K562 (cell line): ENCODE data around the gene LY6G6F. TPM values are rescaled to one million over a fixed set of nuclear protein-coding genes. Genes with fewer than 3 reads are reported as not detected.
A peak's percentile ranks its signal among the peaks of the same experiment; 100 is the strongest.

Experiments used
- BRF1 ChIP-seq: IDR thresholded peaks from 3 replicates; pipeline ENCODE4 v1.6.1; 2011; ENCODE audit warnings: borderline replicate concordance, mild to moderate bottlenecking; ENCODE audit not compliant: insufficient read length; ENCODE audit errors: extremely low read depth
- CBX1 ChIP-seq: sonication (generic); IDR thresholded peaks from 2 replicates; pipeline ENCODE4 v1.6.1; 2016; ENCODE audit warnings: antibody characterized with exemption, low read depth, mild to moderate bottlenecking
- CHCHD3 ChIP-seq: fragments of 250-450 bp; sonication (Bioruptor Pico); IDR thresholded peaks from 2 replicates; pipeline ENCODE4 v2.1.2; 2022; ENCODE audit warnings: mild to moderate bottlenecking
- HDAC8 ChIP-seq: fragments of 450-650 bp; IDR thresholded peaks from 2 replicates; pipeline ENCODE4 v1.6.1; 2016; ENCODE audit warnings: mild to moderate bottlenecking, missing genetic modification characterization, moderate library complexity, missing compliant biosample characterization
- HNRNPH1 ChIP-seq: fragments of 200-400 bp; formaldehyde crosslinking; optimal IDR thresholded peaks from 2 replicates; pipeline ENCODE3; 2017; ENCODE audit warnings: low read depth, mild to moderate bottlenecking, low read length, moderate library complexity
- HNRNPK ChIP-seq: fragments of 200-400 bp; formaldehyde crosslinking; IDR thresholded peaks from one replicate; pipeline ENCODE4 v1.6.1; 2018; ENCODE audit warnings: mild to moderate bottlenecking, low read depth, low read length; ENCODE audit not compliant: poor library complexity, severe bottlenecking
- JUND ChIP-seq, 2 experiments: IDR thresholded peaks; 2 replicates in 1 of 2; 3 replicates in 1 of 2; pipeline ENCODE4 v1.6.1; 2011; ENCODE audit warnings: borderline replicate concordance in 2 of 2, low read depth in 2 of 2, low read length in 2 of 2, improper control_type of control experiment in 1 of 2, missing biosample characterization in 1 of 2, missing genetic modification characterization in 1 of 2, missing genetic modification reagents in 1 of 2
- KAT7 ChIP-seq: sonication (generic); formaldehyde crosslinking; IDR thresholded peaks from 2 replicates; pipeline ENCODE4 v1.8.0; 2022; ENCODE audit warnings: missing genetic modification reagents, mild to moderate bottlenecking, borderline replicate concordance
- MEF2A ChIP-seq: IDR thresholded peaks from 2 replicates; pipeline ENCODE4 v1.6.1; 2011; ENCODE audit warnings: low read depth, mild to moderate bottlenecking, low read length, moderate library complexity; ENCODE audit not compliant: control insufficient read depth
- NFRKB ChIP-seq: fragments of 450-650 bp; IDR thresholded peaks from 2 replicates; pipeline ENCODE4 v1.6.1; 2016; ENCODE audit warnings: low read depth
- SPI1 ChIP-seq: IDR thresholded peaks from 2 replicates; pipeline ENCODE4 v1.6.1; 2011; ENCODE audit warnings: low read depth, low read length, control low read depth, borderline replicate concordance
- SRF ChIP-seq, 2 experiments: fragments of 250-450, 450-650 bp in 1 of 2; sonication (Bioruptor Pico) in 1 of 2; sonication (generic) in 1 of 2; formaldehyde crosslinking; IDR thresholded peaks; 2 replicates each; pipeline versions ENCODE4 v1.5.0 to v1.5.1; 2020 to 2022; ENCODE audit warnings: mild to moderate bottlenecking in 1 of 2, missing genetic modification reagents in 1 of 2
- TEAD1 ChIP-seq, 2 experiments: fragments of 450-650 bp in 1 of 2; sonication (generic) in 1 of 2; formaldehyde crosslinking; IDR thresholded peaks; 2 replicates each; pipeline versions ENCODE4 v1.4.0 to v1.8.0; 2020 to 2022; ENCODE audit warnings: mild to moderate bottlenecking in 2 of 2, missing genetic modification reagents in 1 of 2
- ZNF766 ChIP-seq: fragments of 200-800 bp; sonication (Bioruptor generic); conservative IDR thresholded peaks from 2 replicates; pipeline ENCODE4 v1.6.1; 2016; ENCODE audit warnings: missing genetic modification characterization, missing compliant biosample characterization
- polyA plus RNA-seq, 8 experiments: library from polyadenylated mRNA; depleted of rRNA in 4 of 8; stranded (reverse) in 5 of 8; unstranded in 3 of 8; fragments of >200 nt; fragmentation: Nextera tagmentation in 2 of 8; fragmentation: Illumina TruSeq in 1 of 8; extraction: Ambion mirVana in 2 of 8; extraction: Trizol in 1 of 8; gene quantifications; 2 replicates each; pipeline versions ENCODE4 v1.2.1 to v1.2.3, GENCODE V29; 2011 to 2014; ENCODE audit warnings: inconsistent platforms in 1 of 8, missing spikeins in 1 of 8
- total RNA-seq, 7 experiments: library from RNA; depleted of rRNA in 6 of 7; stranded (reverse); fragments of >200 nt in 6 of 7; fragmentation: Illumina TruSeq in 2 of 7; extraction: Trizol in 2 of 7; gene quantifications; 2 replicates each; pipeline versions ENCODE4 v1.2.1 to v1.2.3, GENCODE V29; 2011 to 2021; ENCODE audit warnings: low replicate concordance in 1 of 7
- TF ChIP-seq, protein P1 (sequence below), 2 experiments: fragments of 250-450 bp in 1 of 2; fragments of 450-650 bp in 1 of 2; sonication (Bioruptor Pico) in 1 of 2; IDR thresholded peaks; 2 replicates each; pipeline versions ENCODE4 v1.6.1 to v1.8.0; 2016 to 2021; ENCODE audit warnings: mild to moderate bottlenecking in 2 of 2, moderate library complexity in 2 of 2, missing compliant biosample characterization in 1 of 2, missing genetic modification characterization in 1 of 2
- TF ChIP-seq, protein P2 (sequence below): fragments of 250-450 bp; sonication (Bioruptor Pico); IDR thresholded peaks from 2 replicates; pipeline ENCODE4 v1.4.0; 2020; ENCODE audit warnings: mild to moderate bottlenecking, moderate library complexity
- TF ChIP-seq, protein P3 (sequence below): sonication (generic); formaldehyde crosslinking; IDR thresholded peaks from 2 replicates; pipeline ENCODE4 v1.8.0; 2022; ENCODE audit warnings: mild to moderate bottlenecking, missing genetic modification reagents

LY6G6F gene
- total and polyA plus RNA-seq, 9 of the 15 experiments (the other 6 are each of a cell fraction or from before 2014, with no cell fraction given), result 0.14 to 0.50 (median 0.28) TPM; not detected in 2

DNA sequence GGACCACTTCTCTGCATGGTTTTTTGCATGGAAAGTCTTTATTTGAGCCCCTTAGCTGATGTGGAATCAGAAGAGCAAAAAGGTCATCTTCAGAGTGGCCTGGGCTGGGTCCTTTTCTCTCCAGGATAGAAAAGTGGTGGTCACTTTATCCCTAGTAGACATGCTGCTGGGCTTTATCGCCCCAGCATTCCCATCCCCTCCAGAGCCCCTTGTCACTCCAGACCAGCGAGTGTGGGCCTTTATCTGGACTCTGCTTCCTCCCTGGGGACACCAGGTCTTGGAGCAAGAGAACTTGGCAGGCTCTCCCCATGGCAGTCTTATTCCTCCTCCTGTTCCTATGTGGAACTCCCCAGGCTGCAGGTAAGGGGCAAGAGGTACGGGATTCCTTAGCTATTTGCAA is at the start of gene LY6G6F (continued):
- TF ChIP-seq CHCHD3 (CRISPR knock-in tag) (no peak), SRF (CRISPR knock-in tag; IDR thresholded peaks at IDR 0.05) (peak in 1 of 2 experiments; percentile 83; a peak in 1 of 4 replicates), ZNF766 (CRISPR knock-in tag) (no peak), KAT7 (no peak), NFRKB (no peak), SPI1 (peak; percentile 12; the same call in 1 of the 2 replicates), BRF1 (no peak), CBX1 (no peak), JUND (IDR thresholded peaks at IDR 0.05; ENCODE audit: borderline replicate concordance, low read depth, low read length) (peak; percentile 12; the same call in 1 of the 2 replicates), JUND (tag; IDR thresholded peaks at IDR 0.05; ENCODE audit: borderline replicate concordance, low read depth, low read length) (no peak), HNRNPH1 (no peak), MEF2A (no peak), HDAC8 (tag) (no peak), TEAD1 (CRISPR knock-in tag; IDR thresholded peaks at IDR 0.05) (no peak), HNRNPK (no peak)
- TF ChIP-seq, protein P1, sequence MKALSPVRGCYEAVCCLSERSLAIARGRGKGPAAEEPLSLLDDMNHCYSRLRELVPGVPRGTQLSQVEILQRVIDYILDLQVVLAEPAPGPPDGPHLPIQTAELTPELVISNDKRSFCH (CRISPR knock-in tag; IDR thresholded peaks at IDR 0.05), result no peak
- TF ChIP-seq, protein P1 (tag; IDR thresholded peaks at IDR 0.05), result peak; percentile 94
- TF ChIP-seq, protein P2, sequence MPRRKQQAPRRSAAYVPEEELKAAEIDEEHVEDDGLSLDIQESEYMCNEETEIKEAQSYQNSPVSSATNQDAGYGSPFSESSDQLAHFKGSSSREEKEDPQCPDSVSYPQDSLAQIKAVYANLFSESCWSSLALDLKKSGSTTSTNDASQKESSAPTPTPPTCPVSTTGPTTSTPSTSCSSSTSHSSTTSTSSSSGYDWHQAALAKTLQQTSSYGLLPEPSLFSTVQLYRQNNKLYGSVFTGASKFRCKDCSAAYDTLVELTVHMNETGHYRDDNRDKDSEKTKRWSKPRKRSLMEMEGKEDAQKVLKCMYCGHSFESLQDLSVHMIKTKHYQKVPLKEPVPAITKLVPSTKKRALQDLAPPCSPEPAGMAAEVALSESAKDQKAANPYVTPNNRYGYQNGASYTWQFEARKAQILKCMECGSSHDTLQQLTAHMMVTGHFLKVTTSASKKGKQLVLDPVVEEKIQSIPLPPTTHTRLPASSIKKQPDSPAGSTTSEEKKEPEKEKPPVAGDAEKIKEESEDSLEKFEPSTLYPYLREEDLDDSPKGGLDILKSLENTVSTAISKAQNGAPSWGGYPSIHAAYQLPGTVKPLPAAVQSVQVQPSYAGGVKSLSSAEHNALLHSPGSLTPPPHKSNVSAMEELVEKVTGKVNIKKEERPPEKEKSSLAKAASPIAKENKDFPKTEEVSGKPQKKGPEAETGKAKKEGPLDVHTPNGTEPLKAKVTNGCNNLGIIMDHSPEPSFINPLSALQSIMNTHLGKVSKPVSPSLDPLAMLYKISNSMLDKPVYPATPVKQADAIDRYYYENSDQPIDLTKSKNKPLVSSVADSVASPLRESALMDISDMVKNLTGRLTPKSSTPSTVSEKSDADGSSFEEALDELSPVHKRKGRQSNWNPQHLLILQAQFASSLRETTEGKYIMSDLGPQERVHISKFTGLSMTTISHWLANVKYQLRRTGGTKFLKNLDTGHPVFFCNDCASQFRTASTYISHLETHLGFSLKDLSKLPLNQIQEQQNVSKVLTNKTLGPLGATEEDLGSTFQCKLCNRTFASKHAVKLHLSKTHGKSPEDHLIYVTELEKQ (CRISPR knock-in tag), result no peak
- TF ChIP-seq, protein P3, sequence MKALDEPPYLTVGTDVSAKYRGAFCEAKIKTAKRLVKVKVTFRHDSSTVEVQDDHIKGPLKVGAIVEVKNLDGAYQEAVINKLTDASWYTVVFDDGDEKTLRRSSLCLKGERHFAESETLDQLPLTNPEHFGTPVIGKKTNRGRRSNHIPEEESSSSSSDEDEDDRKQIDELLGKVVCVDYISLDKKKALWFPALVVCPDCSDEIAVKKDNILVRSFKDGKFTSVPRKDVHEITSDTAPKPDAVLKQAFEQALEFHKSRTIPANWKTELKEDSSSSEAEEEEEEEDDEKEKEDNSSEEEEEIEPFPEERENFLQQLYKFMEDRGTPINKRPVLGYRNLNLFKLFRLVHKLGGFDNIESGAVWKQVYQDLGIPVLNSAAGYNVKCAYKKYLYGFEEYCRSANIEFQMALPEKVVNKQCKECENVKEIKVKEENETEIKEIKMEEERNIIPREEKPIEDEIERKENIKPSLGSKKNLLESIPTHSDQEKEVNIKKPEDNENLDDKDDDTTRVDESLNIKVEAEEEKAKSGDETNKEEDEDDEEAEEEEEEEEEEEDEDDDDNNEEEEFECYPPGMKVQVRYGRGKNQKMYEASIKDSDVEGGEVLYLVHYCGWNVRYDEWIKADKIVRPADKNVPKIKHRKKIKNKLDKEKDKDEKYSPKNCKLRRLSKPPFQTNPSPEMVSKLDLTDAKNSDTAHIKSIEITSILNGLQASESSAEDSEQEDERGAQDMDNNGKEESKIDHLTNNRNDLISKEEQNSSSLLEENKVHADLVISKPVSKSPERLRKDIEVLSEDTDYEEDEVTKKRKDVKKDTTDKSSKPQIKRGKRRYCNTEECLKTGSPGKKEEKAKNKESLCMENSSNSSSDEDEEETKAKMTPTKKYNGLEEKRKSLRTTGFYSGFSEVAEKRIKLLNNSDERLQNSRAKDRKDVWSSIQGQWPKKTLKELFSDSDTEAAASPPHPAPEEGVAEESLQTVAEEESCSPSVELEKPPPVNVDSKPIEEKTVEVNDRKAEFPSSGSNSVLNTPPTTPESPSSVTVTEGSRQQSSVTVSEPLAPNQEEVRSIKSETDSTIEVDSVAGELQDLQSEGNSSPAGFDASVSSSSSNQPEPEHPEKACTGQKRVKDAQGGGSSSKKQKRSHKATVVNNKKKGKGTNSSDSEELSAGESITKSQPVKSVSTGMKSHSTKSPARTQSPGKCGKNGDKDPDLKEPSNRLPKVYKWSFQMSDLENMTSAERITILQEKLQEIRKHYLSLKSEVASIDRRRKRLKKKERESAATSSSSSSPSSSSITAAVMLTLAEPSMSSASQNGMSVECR (CRISPR knock-in tag), result no peak
